Measurements from ENCODE around the gene SEMA5A. TPM values are rescaled to one million over a fixed set of nuclear protein-coding genes. Genes with fewer than 3 reads are reported as not detected.

The SEMA5A gene
- total RNA-seq, 1 donor from 2014 or later = 38.9 TPM

GRCh38 chr5:9112520-9113291 is 433.2 kb downstream of the SEMA5A start:
- Histone ChIP-seq H3K27me3 (no peaks in the 10 kb centered on the region), H3K9me3 (no peaks in the 10 kb centered on the region), H3K36me3 (no peaks in the 10 kb centered on the region), H3K4me1 (no peaks in the 10 kb centered on the region), H3K4me3 (no peak overlapping the region), H3K27ac (no peak overlapping the region)
- TF ChIP-seq CTCF (IDR thresholded peaks at IDR 0.05) = no peak
- intact Hi-C loops (cut with DNase I) = no loop called here
- no peak for DNase-seq
- ATAC-seq = peak; percentile 86

DNA sequence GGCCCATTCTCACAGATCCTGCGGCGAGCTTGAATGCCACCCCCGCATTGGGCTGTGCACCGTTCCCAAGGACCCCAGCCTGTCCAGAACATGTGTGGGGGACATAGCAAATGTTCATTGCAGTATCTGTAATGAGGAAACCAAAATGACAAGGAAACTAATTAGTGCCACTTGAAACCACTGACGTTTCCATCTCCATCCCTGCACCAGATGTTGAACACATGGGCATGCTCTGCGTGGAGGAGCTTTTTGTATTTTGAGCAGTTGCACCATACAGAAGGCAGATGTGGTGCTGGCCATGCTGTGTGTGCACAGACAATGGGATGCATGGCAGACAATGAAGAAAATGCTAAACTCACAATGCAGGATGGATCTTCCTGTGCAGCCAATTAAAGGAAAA is 437.7 kb downstream of the SEMA5A start:
- no peak for TF ChIP-seq CTCF (IDR thresholded peaks at IDR 0.05)
- ATAC-seq = no peak
- no peaks in the 10 kb centered on the region for H3K36me3 ChIP-seq
- no peak for DNase-seq
- no peaks in the 10 kb centered on the region for H3K9me3 ChIP-seq
- intact Hi-C loops (cut with DNase I) = no loop called here
- no peak overlapping the region for H3K4me3 ChIP-seq
- no peaks in the 10 kb centered on the region for H3K27me3 ChIP-seq
- no peak overlapping the region for H3K27ac ChIP-seq
- no peaks in the 10 kb centered on the region for H3K4me1 ChIP-seq

DNA sequence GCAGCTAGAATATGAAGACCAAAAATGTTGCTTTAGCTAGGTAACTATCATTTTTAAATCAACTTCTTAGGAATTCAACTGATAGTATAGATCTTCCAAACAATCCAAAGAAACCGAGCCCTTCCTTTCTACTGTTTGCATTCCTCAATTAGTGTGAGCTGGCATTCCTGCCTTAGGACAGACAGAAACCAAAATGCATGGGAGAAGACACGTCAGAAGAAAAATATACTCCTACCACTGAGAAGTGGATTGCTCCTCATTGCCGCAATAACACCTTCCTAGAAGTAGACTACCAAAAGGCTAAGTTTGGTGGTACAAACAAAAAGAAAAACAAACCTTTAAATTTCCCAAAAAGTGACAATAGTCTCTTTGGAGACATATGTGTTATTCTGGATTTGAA is 440.0 kb downstream of the SEMA5A start:
- Histone ChIP-seq H3K4me1 (no peaks in the 10 kb centered on the region), H3K27ac (no peak overlapping the region), H3K27me3 (no peaks in the 10 kb centered on the region), H3K36me3 (no peaks in the 10 kb centered on the region), H3K4me3 (no peak overlapping the region), H3K9me3 (no peaks in the 10 kb centered on the region)
- TF ChIP-seq CTCF (IDR thresholded peaks at IDR 0.05) = no peak
- DNase-seq (no peak), ATAC-seq (no peak)
- intact Hi-C loops (cut with DNase I) = no loop called here

- no peaks in the 10 kb centered on the region for H3K36me3 ChIP-seq
- no peaks in the 10 kb centered on the region for H3K27me3 ChIP-seq
- H3K9me3 ChIP-seq = no peaks in the 10 kb centered on the region
- ATAC-seq (peak; percentile 59), DNase-seq (no peak)
- intact Hi-C loops (cut with DNase I) = no loop called here
- no peak overlapping the region for H3K27ac ChIP-seq
- no peak for TF ChIP-seq CTCF (IDR thresholded peaks at IDR 0.05)
- no peak overlapping the region for H3K4me3 ChIP-seq
- H3K4me1 ChIP-seq = no peaks in the 10 kb centered on the region
Observed at GRCh38 chr5:9104571-9105339, 441.1 kb downstream of the SEMA5A start.

DNA sequence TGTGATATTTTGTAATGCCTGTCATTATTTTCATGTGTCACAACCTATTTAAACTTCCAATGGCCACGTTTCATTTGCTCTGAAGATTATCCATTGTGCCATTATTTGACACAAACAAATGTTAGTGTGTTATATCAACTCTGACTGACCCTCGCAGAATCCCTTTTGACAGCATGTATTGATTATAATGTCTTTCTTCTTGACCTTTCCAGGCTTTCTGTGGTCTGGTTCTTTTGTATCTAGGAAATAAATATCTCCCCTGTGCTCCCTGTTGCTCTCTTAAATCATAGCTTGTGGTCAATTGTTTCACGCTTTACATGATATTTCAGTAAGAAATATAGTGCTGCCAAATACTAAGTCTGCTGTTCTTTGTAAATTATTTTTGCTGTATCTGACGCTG is 442.6 kb downstream of the SEMA5A start:
- intact Hi-C loops (cut with DNase I) = no loop called here
- Histone ChIP-seq H3K4me3 (no peak overlapping the region), H3K9me3 (no peaks in the 10 kb centered on the region), H3K4me1 (no peaks in the 10 kb centered on the region), H3K27me3 (no peaks in the 10 kb centered on the region), H3K27ac (no peak overlapping the region), H3K36me3 (no peaks in the 10 kb centered on the region)
- DNase-seq = no peak
- ATAC-seq = no peak
- TF ChIP-seq CTCF (IDR thresholded peaks at IDR 0.05) = no peak
